H1 (cell line): ENCODE data around the gene RELA. TPM values are rescaled to one million over a fixed set of nuclear protein-coding genes. Genes with fewer than 3 reads are reported as not detected.
"Not testable (repeated sequence)": the region's sequence is repeated elsewhere in the genome, so short reads cannot be mapped to it uniquely, and the experiment has no call there.

ENCODE experiments used
- CTCF ChIA-PET: fragments of 300-600 bp; sonication (Branson Sonifier 250); formaldehyde crosslinking; loops from one replicate; lab custom pipeline; 2021; ENCODE audit not compliant: partially characterized antibody; lab: Charles Lee
- POLR2A ChIA-PET: fragments of 300-600 bp; sonication (Branson Sonifier 250); formaldehyde crosslinking; loops from one replicate; lab custom pipeline; 2021; ENCODE audit warnings: inconsistent platforms; ENCODE audit not compliant: partially characterized antibody; lab: Charles Lee
- DNase-seq, 2 experiments: peaks; one replicate each; pipeline versions ENCODE4 v3.0.0 to v3.0.0-alpha.2; 2010 to 2022; ENCODE audit warnings: low spot score in 2 of 2, low read depth in 1 of 2, mixed read lengths in 1 of 2
- FAIRE-seq: peaks from 2 replicates; lab custom pipeline; 2011; peaks lifted over from hg19 to GRCh38; lab: Jason Lieb, UNC
- H2AFZ ChIP-seq: 2 replicates; pipeline ENCODE4 v1.8.1; 2012; ENCODE audit warnings: low read length, inconsistent platforms
- H2AK5ac ChIP-seq: 2 replicates; pipeline ENCODE4 v1.6.1; 2013; ENCODE audit warnings: low read depth, low read length
- H2BK120ac ChIP-seq: replicated peaks from 2 replicates; pipeline ENCODE3; 2013; ENCODE audit warnings: low read depth, low read length, inconsistent platforms
- H2BK12ac ChIP-seq: 2 replicates; pipeline ENCODE4 v1.6.1; 2013; ENCODE audit warnings: low read depth, low read length
- H2BK15ac ChIP-seq: 2 replicates; pipeline ENCODE4 v1.6.1; 2013; ENCODE audit warnings: low read length
- H2BK20ac ChIP-seq: 2 replicates; pipeline ENCODE4 v1.6.1; 2013; ENCODE audit warnings: low read length
- H2BK5ac ChIP-seq: 2 replicates; pipeline ENCODE4 v1.6.1; 2013; ENCODE audit warnings: low read depth, low read length
- H3K14ac ChIP-seq: 2 replicates; pipeline ENCODE4 v1.6.1; 2013; ENCODE audit warnings: inconsistent platforms; ENCODE audit not compliant: insufficient read length
- H3K18ac ChIP-seq: 2 replicates; pipeline ENCODE4 v1.6.1; 2013; ENCODE audit warnings: low read length; ENCODE audit errors: extremely low read depth
- H3K23ac ChIP-seq: 2 replicates; pipeline ENCODE4 v1.6.1; 2013; ENCODE audit warnings: inconsistent platforms; ENCODE audit not compliant: insufficient read length
- H3K23me2 ChIP-seq: 2 replicates; pipeline ENCODE4 v1.6.1; 2013; ENCODE audit warnings: low read depth, low read length
- H3K27ac ChIP-seq: 2 replicates; pipeline ENCODE4 v1.6.1; 2011; ENCODE audit warnings: low read depth, low read length, inconsistent platforms
- H3K27me3 ChIP-seq, 4 experiments: replicated peaks in 1 of 4; 1 replicate in 1 of 4; 2 replicates in 3 of 4; pipeline versions ENCODE4 v1.6.1 to v1.8.1; 2011 to 2013; ENCODE audit warnings: low read length in 3 of 4, mild to moderate bottlenecking in 3 of 4, inconsistent platforms in 2 of 4, mixed read lengths in 2 of 4, moderate library complexity in 1 of 4; ENCODE audit not compliant: control insufficient read depth in 3 of 4, insufficient read depth in 3 of 4; ENCODE audit errors: extremely low read depth in 1 of 4
- H3K36me3 ChIP-seq, 4 experiments: 2 replicates each; pipeline versions ENCODE4 v1.6.1 to v1.8.1; 2011 to 2013; ENCODE audit warnings: mild to moderate bottlenecking in 4 of 4, low read length in 3 of 4, moderate library complexity in 2 of 4, control low read depth in 1 of 4, inconsistent platforms in 1 of 4; ENCODE audit not compliant: insufficient read depth in 4 of 4, control insufficient read depth in 2 of 4
- H3K4ac ChIP-seq: replicated peaks from 2 replicates; pipeline ENCODE3; 2013; ENCODE audit warnings: low read length, low read depth, mixed read lengths, inconsistent platforms; ENCODE audit not compliant: insufficient read length
- H3K4me1 ChIP-seq, 4 experiments: replicated peaks in 1 of 4; 1 replicate in 1 of 4; 2 replicates in 3 of 4; pipeline versions ENCODE4 v1.6.1 to v1.8.1; 2011 to 2013; ENCODE audit warnings: low read length in 3 of 4, inconsistent platforms in 2 of 4, mixed read lengths in 1 of 4; ENCODE audit not compliant: insufficient read depth in 4 of 4, control insufficient read depth in 3 of 4
- H3K4me2 ChIP-seq, 2 experiments: 2 replicates each; pipeline versions ENCODE4 v1.6.1 to v1.8.1; 2011 to 2013; ENCODE audit warnings: low read depth in 2 of 2, low read length in 2 of 2, control low read depth in 1 of 2, inconsistent platforms in 1 of 2, mild to moderate bottlenecking in 1 of 2; ENCODE audit not compliant: insufficient read depth in 1 of 2
- H3K4me3 ChIP-seq, 4 experiments: fragments of 200-600, 300-600 bp in 1 of 4; sonication (generic), shearing (Covaris generic), sonication (Bioruptor Twin) in 1 of 4; 2 replicates each; pipeline versions ENCODE4 v1.5.1 to v1.8.1; 2011 to 2016; ENCODE audit warnings: low read length in 4 of 4, low read depth in 3 of 4, control low read depth in 2 of 4, inconsistent platforms in 2 of 4, mild to moderate bottlenecking in 2 of 4, mixed read lengths in 1 of 4, moderate library complexity in 1 of 4; ENCODE audit not compliant: insufficient read depth in 2 of 4; ENCODE audit errors: extremely low read depth in 1 of 4
- H3K56ac ChIP-seq: replicated peaks from 2 replicates; pipeline ENCODE3; 2013; ENCODE audit warnings: low read depth, mild to moderate bottlenecking, mixed read lengths, low read length, inconsistent platforms; ENCODE audit not compliant: insufficient read length
- H3K79me1 ChIP-seq: 2 replicates; pipeline ENCODE4 v1.6.1; 2013; ENCODE audit warnings: low read depth, low read length, control low read depth
- H3K79me2 ChIP-seq, 2 experiments: 2 replicates each; pipeline versions ENCODE4 v1.6.1 to v1.8.1; 2012 to 2013; ENCODE audit warnings: low read length in 2 of 2, mild to moderate bottlenecking in 2 of 2, inconsistent platforms in 1 of 2; ENCODE audit not compliant: insufficient read depth in 2 of 2, control insufficient read depth in 1 of 2
- H3K9ac ChIP-seq, 4 experiments: replicated peaks in 1 of 4; 1 replicate in 1 of 4; 2 replicates in 3 of 4; pipeline versions ENCODE4 v1.6.1 to v1.8.1; 2011 to 2013; ENCODE audit warnings: low read depth in 3 of 4, low read length in 3 of 4, control low read depth in 2 of 4, mild to moderate bottlenecking in 2 of 4, moderate library complexity in 2 of 4, inconsistent platforms in 1 of 4; ENCODE audit errors: extremely low read depth in 1 of 4
- H3K9me3 ChIP-seq, 2 experiments: 2 replicates each; pipeline versions ENCODE4 v1.6.1 to v1.8.1; 2012 to 2013; ENCODE audit warnings: mild to moderate bottlenecking in 2 of 2, moderate library complexity in 2 of 2, control low read depth in 1 of 2, inconsistent platforms in 1 of 2, low read depth in 1 of 2, low read length in 1 of 2, mixed read lengths in 1 of 2; ENCODE audit not compliant: insufficient read depth in 2 of 2
- H4K20me1 ChIP-seq, 2 experiments: replicated peaks in 1 of 2; 2 replicates each; pipeline versions ENCODE3 to v1.8.1; 2011 to 2013; ENCODE audit warnings: inconsistent platforms in 2 of 2, low read length in 2 of 2, mild to moderate bottlenecking in 1 of 2; ENCODE audit not compliant: insufficient read depth in 2 of 2, control insufficient read depth in 1 of 2
- H4K5ac ChIP-seq: 2 replicates; pipeline ENCODE4 v1.6.1; 2013; ENCODE audit warnings: low read length, low read depth, mixed read lengths, inconsistent platforms; ENCODE audit not compliant: insufficient read length
- H4K8ac ChIP-seq: 2 replicates; pipeline ENCODE4 v1.8.0; 2013; ENCODE audit warnings: mild to moderate bottlenecking, moderate library complexity, low read length, inconsistent platforms; ENCODE audit not compliant: insufficient read depth; ENCODE audit errors: extremely low read depth
- H4K91ac ChIP-seq: replicated peaks from 2 replicates; pipeline ENCODE3; 2013; ENCODE audit warnings: low read length, mixed read lengths, inconsistent platforms; ENCODE audit not compliant: insufficient read length
- WGBS, 2 experiments: shearing (Covaris generic) in 1 of 2; methylation state at CpG; one replicate each; pipeline versions ENCODE4 v1.1.6 to v1.1.7; 2013 to 2015; ENCODE audit warnings: low lambda C conversion rate in 2 of 2, mixed read lengths in 2 of 2, inconsistent platforms in 1 of 2, low coverage in 1 of 2, missing lambda C conversion rate in 1 of 2; ENCODE audit not compliant: insufficient replicate concordance in 2 of 2, insufficient coverage in 1 of 2, insufficient read length in 1 of 2; ENCODE audit errors: extremely low coverage in 1 of 2, missing lambda C conversion rate in 1 of 2; 5-methylcytosine and 5-hydroxymethylcytosine counted together
- polyA plus RNA-seq, 7 experiments: library from polyadenylated mRNA; depleted of rRNA in 3 of 7; stranded (reverse) in 5 of 7; unstranded in 2 of 7; fragments of >200 nt in 5 of 7; fragments of 200-250 nt in 2 of 7; gene quantifications; 1 replicate in 5 of 7; 2 replicates in 1 of 7; 4 replicates in 1 of 7; pipeline versions ENCODE4 v1.2.1 to v1.2.3, GENCODE V29; 2011 to 2013; ENCODE audit warnings: missing spikeins in 2 of 7, mixed read lengths in 2 of 7
- total RNA-seq: library from RNA; stranded (reverse); fragmentation: NEBNext Ultra II Directional; extraction: Animal tissue kit (Norgen Biotek cat#: 25700); gene quantifications from 2 replicates; pipeline ENCODE4 v1.2.1, GENCODE V29; 2021

RELA gene
- total and polyA plus RNA-seq, 2 of the 8 experiments (the other 6 are each of a cell fraction or from before 2014, with no cell fraction given) = 21.9 to 27.5 TPM

GRCh38 chr11:65707002-65707401, 44.3 kb upstream of the RELA start:
- H3K27me3 ChIP-seq, H4K20me1 ChIP-seq, H3K79me1 ChIP-seq, H3K4me2 ChIP-seq, H4K8ac ChIP-seq, H4K5ac ChIP-seq, H2BK120ac ChIP-seq, H3K27ac ChIP-seq, H3K23ac ChIP-seq, H2BK5ac ChIP-seq, H3K9me3 ChIP-seq, H3K36me3 ChIP-seq, H2AK5ac ChIP-seq, FAIRE-seq, H2AFZ ChIP-seq, H4K91ac ChIP-seq, H3K9ac ChIP-seq, H3K4ac ChIP-seq, DNase-seq, H3K79me2 ChIP-seq, H3K56ac ChIP-seq, H3K4me1 ChIP-seq, H3K23me2 ChIP-seq, H2BK15ac ChIP-seq, H2BK12ac ChIP-seq, H3K4me3 ChIP-seq, H3K14ac ChIP-seq, H3K18ac ChIP-seq, H2BK20ac ChIP-seq: not testable (repeated sequence)
- CTCF ChIA-PET = interaction anchor here (0.6 to 2.2 kb wide), 13 partner anchors 9 to 205 kb away, joined by 3 to 9 read pairs (median 3); no protein-coding TSS in a partner anchor
- POLR2A ChIA-PET = interaction anchor here (0.9 kb wide), 1 partner anchor 146 kb away, joined by 3 read pairs; no protein-coding TSS in a partner anchor
- 93% methylated on average over 10 of the region's 12 CpGs; no CpG with 5 or more reads in 1 of the 2 experiments for WGBS, 2 experiments
